OCI-LY3 (cell line): Measurements from ENCODE around the gene HDX.
A peak's percentile ranks its signal among the peaks of the same experiment; 100 is the strongest.

ENCODE experiments used
- H2AFZ ChIP-seq: fragments of 200-600, 300-600 bp; shearing (Covaris generic); 2 replicates; pipeline ENCODE4 v1.6.0; 2014; ENCODE audit warnings: antibody characterized with exemption, low read depth, low read length
- H3K27ac ChIP-seq: fragments of 200-600, 300-600 bp; sonication (generic); 2 replicates; pipeline ENCODE4 v1.5.1; 2014; ENCODE audit warnings: mild to moderate bottlenecking, low read length, moderate library complexity, mixed read lengths
- H3K27me3 ChIP-seq: fragments of 200-600, 300-600 bp; sonication (generic); 2 replicates; pipeline ENCODE4 v1.6.1; 2014; ENCODE audit warnings: low read depth, low read length, mixed read lengths
- H3K36me3 ChIP-seq: fragments of 200-600, 300-600 bp; sonication (generic); replicated peaks from 2 replicates; pipeline ENCODE3; 2014; ENCODE audit warnings: low read depth, low read length, mixed read lengths
- H3K4me1 ChIP-seq: fragments of 300-600, 200-600 bp; sonication (generic); 2 replicates; pipeline ENCODE4 v1.6.1; 2014; ENCODE audit warnings: low read length, mixed read lengths
- H3K4me2 ChIP-seq: fragments of 200-600, 300-600 bp; sonication (generic); 2 replicates; pipeline ENCODE4 v1.6.1; 2014; ENCODE audit warnings: low read length, mixed read lengths
- H3K4me3 ChIP-seq: fragments of 300-600, 200-600 bp; sonication (generic); 2 replicates; pipeline ENCODE4 v1.5.1; 2014; ENCODE audit warnings: antibody characterized with exemption, mild to moderate bottlenecking, low read length, moderate library complexity
- H3K79me2 ChIP-seq: fragments of 300-600, 200-600 bp; shearing (Covaris generic); 2 replicates; pipeline ENCODE4 v1.6.1; 2014; ENCODE audit warnings: mild to moderate bottlenecking, low read length, mixed read lengths
- H3K9ac ChIP-seq: fragments of 300-600, 200-600 bp; shearing (Covaris generic); 2 replicates; pipeline ENCODE4 v1.6.0; 2014; ENCODE audit warnings: mild to moderate bottlenecking, low read length, moderate library complexity
- H3K9me3 ChIP-seq: fragments of 200-600, 300-600 bp; shearing (Covaris generic); 2 replicates; pipeline ENCODE4 v1.6.1; 2014; ENCODE audit warnings: low read length, mixed read lengths; ENCODE audit not compliant: insufficient read depth
- H4K20me1 ChIP-seq: fragments of 200-600, 300-600 bp; sonication (generic); 2 replicates; pipeline ENCODE4 v1.6.1; 2016; ENCODE audit warnings: low read length, mixed read lengths; ENCODE audit not compliant: insufficient read depth
- EZH2phosphoT487 ChIP-seq: fragments of 200-600 bp; shearing (Covaris generic); IDR thresholded peaks from 2 replicates; pipeline ENCODE4 v1.6.1; 2018; ENCODE audit warnings: antibody characterized with exemption, mixed run types, low read depth
- TF ChIP-seq, protein P1 (sequence below): fragments of 200-600, 300-600 bp; sonication (generic); IDR thresholded peaks from 2 replicates; pipeline ENCODE4 v1.5.1; 2014; ENCODE audit warnings: antibody characterized with exemption, low read length, low read depth

HDX gene

DNA sequence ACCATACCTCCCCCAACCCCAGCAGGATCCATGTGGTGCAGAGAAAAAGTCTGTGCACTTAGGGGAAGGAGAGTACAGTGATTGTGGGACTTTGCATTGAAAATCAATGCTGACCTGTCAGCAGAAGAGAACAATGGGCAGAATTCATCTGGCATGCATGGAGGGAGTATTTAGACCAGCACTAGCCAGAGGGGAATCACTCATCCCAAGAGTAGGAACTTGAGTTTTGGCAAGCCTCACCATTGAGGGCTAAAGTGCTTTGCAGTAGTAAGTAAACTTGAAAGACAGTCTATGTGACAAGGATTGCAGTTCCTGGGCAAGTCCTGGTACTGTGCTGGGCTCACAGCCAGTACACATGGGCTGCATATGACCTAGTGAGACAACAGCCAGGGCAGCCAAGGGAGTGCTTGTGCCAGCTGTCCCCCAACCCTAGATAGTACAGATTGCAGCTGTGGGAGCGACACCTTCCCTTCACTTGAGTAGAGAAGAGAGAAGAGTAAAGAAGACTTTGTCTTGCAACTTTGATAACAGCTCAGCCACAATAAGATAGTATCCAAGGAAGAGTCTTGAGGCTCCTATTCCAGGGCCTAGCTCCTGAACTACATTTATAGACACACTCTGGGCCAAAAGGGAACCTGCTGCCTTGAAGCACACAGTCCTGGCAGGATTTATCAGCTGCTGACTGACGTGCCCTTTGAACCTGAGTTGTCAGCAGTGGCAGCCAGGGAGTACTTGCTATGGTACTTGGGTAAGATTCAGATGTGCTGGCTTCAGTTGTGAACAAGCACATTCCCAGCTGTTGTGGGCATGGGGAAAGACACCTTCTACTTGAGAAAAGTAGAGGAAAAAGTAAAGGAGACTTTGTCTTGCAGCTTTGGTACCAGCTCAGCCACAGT is 48.7 kb downstream of the HDX start:
- H3K4me1 ChIP-seq: no peaks in the 10 kb centered on the region
- no peaks in the 10 kb centered on the region for H3K36me3 ChIP-seq
- no peak overlapping the region for H3K4me3 ChIP-seq
- no peak for TF ChIP-seq EZH2phosphoT487
- TF ChIP-seq, protein P1, sequence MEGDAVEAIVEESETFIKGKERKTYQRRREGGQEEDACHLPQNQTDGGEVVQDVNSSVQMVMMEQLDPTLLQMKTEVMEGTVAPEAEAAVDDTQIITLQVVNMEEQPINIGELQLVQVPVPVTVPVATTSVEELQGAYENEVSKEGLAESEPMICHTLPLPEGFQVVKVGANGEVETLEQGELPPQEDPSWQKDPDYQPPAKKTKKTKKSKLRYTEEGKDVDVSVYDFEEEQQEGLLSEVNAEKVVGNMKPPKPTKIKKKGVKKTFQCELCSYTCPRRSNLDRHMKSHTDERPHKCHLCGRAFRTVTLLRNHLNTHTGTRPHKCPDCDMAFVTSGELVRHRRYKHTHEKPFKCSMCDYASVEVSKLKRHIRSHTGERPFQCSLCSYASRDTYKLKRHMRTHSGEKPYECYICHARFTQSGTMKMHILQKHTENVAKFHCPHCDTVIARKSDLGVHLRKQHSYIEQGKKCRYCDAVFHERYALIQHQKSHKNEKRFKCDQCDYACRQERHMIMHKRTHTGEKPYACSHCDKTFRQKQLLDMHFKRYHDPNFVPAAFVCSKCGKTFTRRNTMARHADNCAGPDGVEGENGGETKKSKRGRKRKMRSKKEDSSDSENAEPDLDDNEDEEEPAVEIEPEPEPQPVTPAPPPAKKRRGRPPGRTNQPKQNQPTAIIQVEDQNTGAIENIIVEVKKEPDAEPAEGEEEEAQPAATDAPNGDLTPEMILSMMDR: no peak
- no peaks in the 10 kb centered on the region for H3K9me3 ChIP-seq
- H3K27ac ChIP-seq: no peak overlapping the region
- H2AFZ ChIP-seq: no peak overlapping the region
- H3K9ac ChIP-seq: no peak overlapping the region
- no peaks in the 10 kb centered on the region for H3K79me2 ChIP-seq
- H4K20me1 ChIP-seq: no peaks in the 10 kb centered on the region
- no peaks in the 10 kb centered on the region for H3K27me3 ChIP-seq
- no peak overlapping the region for H3K4me2 ChIP-seq

DNA sequence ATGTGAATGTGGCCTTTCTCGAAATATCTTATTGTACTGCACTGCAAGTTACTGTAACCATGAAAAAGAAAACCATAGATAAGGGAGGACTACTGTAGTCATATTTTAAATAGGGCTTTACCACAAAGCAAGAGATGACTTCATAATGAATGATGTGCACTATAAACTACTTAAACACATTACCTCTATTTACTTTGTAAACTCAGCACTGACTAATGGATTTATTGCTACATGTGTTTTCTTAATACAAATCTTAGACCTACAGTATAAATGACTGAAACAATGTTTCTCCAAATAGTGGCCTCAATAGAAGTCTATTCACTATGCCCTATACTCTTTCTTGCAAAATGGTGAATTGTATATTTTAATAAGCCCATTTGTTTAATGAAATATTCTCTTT is 61.1 kb downstream of the HDX start:
- peaks cover 4% of the 10 kb centered on the region; the same call in 1 of the 2 replicates for H3K9me3 ChIP-seq
- H3K9ac ChIP-seq: no peak overlapping the region
- no peak for TF ChIP-seq EZH2phosphoT487
- TF ChIP-seq, protein P1: no peak
- no peaks in the 10 kb centered on the region for H3K4me1 ChIP-seq
- H3K27ac ChIP-seq: no peak overlapping the region
- no peaks in the 10 kb centered on the region for H4K20me1 ChIP-seq
- H3K4me3 ChIP-seq: no peak overlapping the region
- H2AFZ ChIP-seq: no peak overlapping the region
- no peaks in the 10 kb centered on the region for H3K79me2 ChIP-seq
- H3K36me3 ChIP-seq: no peaks in the 10 kb centered on the region
- H3K27me3 ChIP-seq: no peaks in the 10 kb centered on the region
- H3K4me2 ChIP-seq: no peak overlapping the region

DNA sequence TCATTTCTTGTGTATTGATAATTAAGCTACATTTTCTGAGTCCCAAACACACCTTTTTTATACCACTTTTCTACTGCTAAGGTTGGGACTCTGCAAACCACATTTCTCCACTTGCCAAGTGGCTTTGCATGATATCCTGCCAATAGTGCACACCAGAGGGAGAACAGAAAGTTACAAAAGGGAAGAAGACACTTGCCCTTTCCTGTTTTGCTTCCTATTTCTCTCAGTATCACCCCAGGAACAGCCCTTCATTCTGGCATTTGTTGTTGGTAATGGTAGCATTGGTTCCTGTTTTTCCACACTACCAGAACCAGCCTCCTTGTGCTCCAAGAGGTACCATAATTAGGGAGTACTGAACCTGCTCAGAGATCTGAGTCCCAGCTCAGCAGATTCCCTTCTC is 87.1 kb downstream of the HDX start:
- no peak overlapping the region for H3K9ac ChIP-seq
- H3K27ac ChIP-seq: no peak overlapping the region
- H4K20me1 ChIP-seq: no peaks in the 10 kb centered on the region
- H2AFZ ChIP-seq: no peak overlapping the region
- peaks cover 7% of the 10 kb centered on the region for H3K4me1 ChIP-seq
- no peaks in the 10 kb centered on the region for H3K36me3 ChIP-seq
- no peak overlapping the region for H3K4me3 ChIP-seq
- TF ChIP-seq, protein P1: no peak
- no peak for TF ChIP-seq EZH2phosphoT487
- no peaks in the 10 kb centered on the region for H3K9me3 ChIP-seq
- H3K79me2 ChIP-seq: no peaks in the 10 kb centered on the region
- H3K27me3 ChIP-seq: no peaks in the 10 kb centered on the region
- no peak overlapping the region for H3K4me2 ChIP-seq

DNA sequence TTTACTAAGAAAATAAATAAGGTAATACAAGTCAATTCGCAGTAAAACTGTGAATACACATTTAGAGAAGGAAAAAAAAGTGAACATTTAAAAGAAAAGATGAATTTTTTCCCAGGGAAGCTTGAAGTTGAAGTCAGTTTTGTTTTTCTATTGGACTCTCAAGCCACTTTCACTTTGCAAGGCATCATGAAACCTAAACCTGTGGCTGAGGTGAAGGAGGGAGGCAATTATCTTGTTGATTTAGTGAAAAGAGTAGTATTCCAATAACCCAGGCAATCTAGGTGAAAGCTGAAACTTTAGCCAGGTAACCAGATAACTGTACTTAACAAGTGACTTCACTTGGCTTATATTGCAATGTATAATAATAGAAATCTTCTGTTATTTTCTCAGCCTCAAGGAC is 138.6 kb downstream of the HDX start:
- Histone ChIP-seq H3K4me3 (no peak overlapping the region), H3K9ac (no peak overlapping the region), H3K27me3 (no peaks in the 10 kb centered on the region), H3K9me3 (no peaks in the 10 kb centered on the region), H3K27ac (no peak overlapping the region), H2AFZ (no peak overlapping the region), H3K36me3 (no peaks in the 10 kb centered on the region), H3K79me2 (no peaks in the 10 kb centered on the region), H4K20me1 (no peaks in the 10 kb centered on the region), H3K4me1 (no peaks in the 10 kb centered on the region), H3K4me2 (peak overlapping the region; percentile 4; the same call in 1 of the 2 replicates)
- no peak for TF ChIP-seq EZH2phosphoT487
- TF ChIP-seq, protein P1: no peak
